Measurements from ENCODE around the gene CARHSP1. TPM values are rescaled to one million over a fixed set of nuclear protein-coding genes. Genes with fewer than 3 reads are reported as not detected.

Gene CARHSP1
- polyA plus RNA-seq, 1 of the 3 experiments (the other 2 are of a cell fraction) = 93.6 TPM

GRCh38 chr16:8900343-8900742 lies 31.5 kb upstream of the CARHSP1 start:
- no peak overlapping the region for H3K27ac ChIP-seq (ENCODE audit: low read depth in 2 of 2, low read length in 1 of 2)

DNA sequence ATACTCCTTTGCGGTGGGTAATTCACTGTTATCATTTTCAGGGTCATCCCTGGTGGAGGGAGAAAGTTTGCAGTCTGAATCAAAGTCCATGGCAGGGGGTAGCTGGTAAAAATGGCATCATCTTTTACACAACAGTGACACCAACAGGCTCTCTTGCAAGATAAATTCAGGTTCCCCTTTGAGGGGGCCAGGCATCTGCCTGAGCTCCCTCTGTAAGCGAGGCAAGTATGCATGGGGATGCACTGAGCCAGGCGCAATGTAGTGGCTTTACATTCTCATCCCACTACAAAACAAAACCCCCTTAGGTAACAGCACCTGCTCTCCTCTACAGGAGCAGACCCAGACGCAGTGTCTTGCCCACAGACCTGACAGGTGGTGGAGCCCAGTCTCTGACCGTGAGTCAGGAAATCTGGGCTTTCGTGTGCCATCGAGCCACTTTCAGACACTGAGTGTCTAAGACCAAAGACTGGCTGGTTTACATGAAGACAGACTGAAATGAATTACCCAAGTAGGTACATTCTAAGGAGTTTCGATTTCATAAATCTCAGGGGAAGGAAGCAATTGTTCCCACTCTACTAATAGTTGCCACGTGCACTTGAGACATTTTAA lies 31.0 kb upstream of the CARHSP1 start:
- WGBS (ENCODE audit: low lambda C conversion rate) = 97% methylated on average over 6 of the region's 9 CpGs
- no peaks in the 10 kb centered on the region for H3K9me2 ChIP-seq
- peaks cover 72 to 87% of the 10 kb centered on the region in 2 experiments for H3K36me3 ChIP-seq (replicated peaks in 1 of 2; ENCODE audit: control insufficient read depth in 1 of 2, insufficient read depth in 2 of 2, low read length in 1 of 2)
- H3K9ac ChIP-seq = no peak overlapping the region
- H3K4me2 ChIP-seq = no peak overlapping the region
- no peak overlapping the region for H3K4me3 ChIP-seq (ENCODE audit: low read depth in 2 of 2, low read length in 1 of 2)
- ChIA-PET CTCF (interaction anchor here (1.2 to 2.5 kb wide), 9 partner anchors 11 to 264 kb away, joined by 3 to 14 read pairs (median 4); no protein-coding TSS in a partner anchor), POLR2A (no interaction called here)
- no peaks in the 10 kb centered on the region for H4K20me1 ChIP-seq (ENCODE audit: insufficient read depth)
- TF ChIP-seq RXRA (IDR thresholded peaks at IDR 0.05; ENCODE audit: borderline replicate concordance, low read depth) (no peak), RAD21 (IDR thresholded peaks at IDR 0.05; ENCODE audit: low read length) (peak; percentile 1; the same call in 1 of the 2 replicates), FOSL2 (IDR thresholded peaks at IDR 0.05; ENCODE audit: borderline replicate concordance, low read depth) (no peak), GABPA (IDR thresholded peaks at IDR 0.05; ENCODE audit: low read depth) (no peak)
- H3K27me3 ChIP-seq (ENCODE audit: insufficient read depth) = no peaks in the 10 kb centered on the region
- H3K9me3 ChIP-seq = no peaks in the 10 kb centered on the region
- H3K79me2 ChIP-seq (ENCODE audit: insufficient read depth) = no peaks in the 10 kb centered on the region
- no peaks in the 10 kb centered on the region for H3K4me1 ChIP-seq (ENCODE audit: control insufficient read depth in 1 of 2, insufficient read depth in 2 of 2, low read depth in 1 of 2, low read length in 1 of 2)
- no peak overlapping the region for H2AFZ ChIP-seq (ENCODE audit: low read depth)
- no peak overlapping the region for H3K27ac ChIP-seq (ENCODE audit: low read depth in 2 of 2, low read length in 1 of 2)
- DNase-seq = no peak
- peaks cover 5% of the 10 kb centered on the region for H3F3A ChIP-seq (replicated peaks; ENCODE audit: insufficient read depth)

More at GRCh38 chr16:8900343-8900742, 31.5 kb upstream of the CARHSP1 start:
- CTCF ChIA-PET = interaction anchor here (1.1 to 2.5 kb wide), 11 partner anchors 12 to 265 kb away, joined by 3 to 10 read pairs (median 4); no protein-coding TSS in a partner anchor
- no peaks in the 10 kb centered on the region for H3K27me3 ChIP-seq (ENCODE audit: insufficient read depth)
- no peak overlapping the region for H3K4me3 ChIP-seq (ENCODE audit: low read depth in 2 of 2, low read length in 1 of 2)
- H3K9ac ChIP-seq = no peak overlapping the region
- peaks cover 71 to 87% of the 10 kb centered on the region in 2 experiments for H3K36me3 ChIP-seq (replicated peaks in 1 of 2; ENCODE audit: control insufficient read depth in 1 of 2, insufficient read depth in 2 of 2, low read length in 1 of 2)
- no peak for DNase-seq
- H3K4me1 ChIP-seq (ENCODE audit: control insufficient read depth in 1 of 2, insufficient read depth in 2 of 2, low read depth in 1 of 2, low read length in 1 of 2) = no peaks in the 10 kb centered on the region
- H2AFZ ChIP-seq (ENCODE audit: low read depth) = no peak overlapping the region
- WGBS (ENCODE audit: low lambda C conversion rate) = 89% methylated on average over 5 of the region's 5 CpGs
- no peaks in the 10 kb centered on the region for H3K9me2 ChIP-seq
- no peaks in the 10 kb centered on the region for H4K20me1 ChIP-seq (ENCODE audit: insufficient read depth)
- POLR2A ChIA-PET = no interaction called here
- H3K9me3 ChIP-seq = no peaks in the 10 kb centered on the region
- no peaks in the 10 kb centered on the region for H3K79me2 ChIP-seq (ENCODE audit: insufficient read depth)
- TF ChIP-seq NFIC (IDR thresholded peaks at IDR 0.05; ENCODE audit: borderline replicate concordance) = no peak
- TF ChIP-seq, protein P1, sequence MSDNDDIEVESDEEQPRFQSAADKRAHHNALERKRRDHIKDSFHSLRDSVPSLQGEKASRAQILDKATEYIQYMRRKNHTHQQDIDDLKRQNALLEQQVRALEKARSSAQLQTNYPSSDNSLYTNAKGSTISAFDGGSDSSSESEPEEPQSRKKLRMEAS (IDR thresholded peaks at IDR 0.05; ENCODE audit: low read depth) = no peak
- no peak for TF ChIP-seq EZH2phosphoT487 (IDR thresholded peaks at IDR 0.05; ENCODE audit: borderline replicate concordance, low read depth)
- no peak overlapping the region for H3K4me2 ChIP-seq
- peaks cover 5% of the 10 kb centered on the region for H3F3A ChIP-seq (replicated peaks; ENCODE audit: insufficient read depth)

DNA sequence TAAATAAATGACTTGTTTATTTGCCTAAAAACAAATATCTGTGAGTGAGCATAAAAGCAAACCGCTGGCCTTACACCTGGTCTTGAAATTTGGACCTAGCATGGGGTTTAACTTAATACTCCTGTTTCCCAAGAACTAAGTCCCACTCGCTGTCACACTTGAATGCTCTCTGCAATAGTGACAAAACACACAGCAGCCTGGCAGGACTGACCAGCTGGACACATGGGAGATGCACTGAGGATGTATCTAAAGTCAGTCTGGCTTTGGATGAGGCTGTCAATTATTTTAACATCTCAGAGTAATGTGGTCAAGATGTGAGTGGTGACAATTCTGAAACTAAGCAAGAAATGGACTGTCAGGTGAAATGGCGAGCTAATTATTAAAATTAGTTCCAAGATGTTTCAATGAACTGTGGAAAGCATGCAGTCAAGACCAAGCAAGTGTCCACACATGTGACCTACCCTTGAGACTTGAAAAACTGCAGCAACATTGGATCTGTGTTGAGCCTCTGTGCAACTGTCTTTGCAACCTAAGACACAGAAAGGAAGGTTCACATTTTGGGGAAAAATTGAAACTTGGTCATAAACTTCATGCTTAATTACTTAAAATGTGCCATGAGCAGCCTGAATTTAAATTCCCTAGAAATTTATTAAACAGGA lies 30.0 kb upstream of the CARHSP1 start:
- H3K27me3 ChIP-seq (ENCODE audit: insufficient read depth) = no peaks in the 10 kb centered on the region
- H3K27ac ChIP-seq (ENCODE audit: low read depth in 2 of 2, low read length in 1 of 2) = no peak overlapping the region
- no peak overlapping the region for H3K9ac ChIP-seq
- H3K9me3 ChIP-seq = no peaks in the 10 kb centered on the region
- no peaks in the 10 kb centered on the region for H4K20me1 ChIP-seq (ENCODE audit: insufficient read depth)
- no peak overlapping the region for H3K4me3 ChIP-seq (ENCODE audit: low read depth in 2 of 2, low read length in 1 of 2)
- no peaks in the 10 kb centered on the region for H3K79me2 ChIP-seq (ENCODE audit: insufficient read depth)
- no peak for DNase-seq
- no peak overlapping the region for H3K4me2 ChIP-seq
- no peak overlapping the region for H2AFZ ChIP-seq (ENCODE audit: low read depth)
- H3K36me3 ChIP-seq (replicated peaks in 1 of 2; ENCODE audit: control insufficient read depth in 1 of 2, insufficient read depth in 2 of 2, low read length in 1 of 2) = peaks cover 76 to 90% of the 10 kb centered on the region in 2 experiments
- CTCF ChIA-PET = interaction anchor here (1.0 to 2.5 kb wide), 6 partner anchors 18 to 236 kb away, joined by 3 to 14 read pairs (median 4); no protein-coding TSS in a partner anchor
- peaks cover 5% of the 10 kb centered on the region for H3F3A ChIP-seq (replicated peaks; ENCODE audit: insufficient read depth)
- 95% methylated on average over 3 of the region's 3 CpGs for WGBS (ENCODE audit: low lambda C conversion rate)
- H3K4me1 ChIP-seq (ENCODE audit: control insufficient read depth in 1 of 2, insufficient read depth in 2 of 2, low read depth in 1 of 2, low read length in 1 of 2) = peaks cover 0 to 4% of the 10 kb centered on the region in 2 experiments; a peak in 1 of 4 replicates
- POLR2A ChIA-PET = no interaction called here
- H3K9me2 ChIP-seq = no peaks in the 10 kb centered on the region
- TF ChIP-seq CHD2 (IDR thresholded peaks at IDR 0.05; ENCODE audit: low read length, partially characterized antibody) = no peak
- no peak for TF ChIP-seq MXI1 (IDR thresholded peaks at IDR 0.05; ENCODE audit: low read depth, low read length)
- no peak for TF ChIP-seq TAF1 (IDR thresholded peaks at IDR 0.05; ENCODE audit: borderline replicate concordance, low read depth, low read length)
- TF ChIP-seq, protein P1 (IDR thresholded peaks at IDR 0.05; ENCODE audit: low read depth) = no peak
- TF ChIP-seq PBX3 (IDR thresholded peaks at IDR 0.05) = no peak
- no peak for TF ChIP-seq GATA2 (CRISPR knock-in tag; IDR thresholded peaks at IDR 0.05)
- TF ChIP-seq SIN3A (IDR thresholded peaks at IDR 0.05; ENCODE audit: borderline replicate concordance, low read depth, low read length) = no peak
- no peak for TF ChIP-seq MEF2A (IDR thresholded peaks at IDR 0.05; ENCODE audit: borderline replicate concordance, low read depth)
- no peak for TF ChIP-seq TEAD4 (IDR thresholded peaks at IDR 0.05; ENCODE audit: borderline replicate concordance, insufficient read depth)
- TF ChIP-seq, protein P2, sequence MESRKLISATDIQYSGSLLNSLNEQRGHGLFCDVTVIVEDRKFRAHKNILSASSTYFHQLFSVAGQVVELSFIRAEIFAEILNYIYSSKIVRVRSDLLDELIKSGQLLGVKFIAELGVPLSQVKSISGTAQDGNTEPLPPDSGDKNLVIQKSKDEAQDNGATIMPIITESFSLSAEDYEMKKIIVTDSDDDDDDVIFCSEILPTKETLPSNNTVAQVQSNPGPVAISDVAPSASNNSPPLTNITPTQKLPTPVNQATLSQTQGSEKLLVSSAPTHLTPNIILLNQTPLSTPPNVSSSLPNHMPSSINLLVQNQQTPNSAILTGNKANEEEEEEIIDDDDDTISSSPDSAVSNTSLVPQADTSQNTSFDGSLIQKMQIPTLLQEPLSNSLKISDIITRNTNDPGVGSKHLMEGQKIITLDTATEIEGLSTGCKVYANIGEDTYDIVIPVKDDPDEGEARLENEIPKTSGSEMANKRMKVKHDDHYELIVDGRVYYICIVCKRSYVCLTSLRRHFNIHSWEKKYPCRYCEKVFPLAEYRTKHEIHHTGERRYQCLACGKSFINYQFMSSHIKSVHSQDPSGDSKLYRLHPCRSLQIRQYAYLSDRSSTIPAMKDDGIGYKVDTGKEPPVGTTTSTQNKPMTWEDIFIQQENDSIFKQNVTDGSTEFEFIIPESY (IDR thresholded peaks at IDR 0.05; ENCODE audit: borderline replicate concordance, low read depth) = no peak
- no peak for TF ChIP-seq FOSL2 (IDR thresholded peaks at IDR 0.05; ENCODE audit: borderline replicate concordance, low read depth)
- no peak for TF ChIP-seq YY1 (IDR thresholded peaks at IDR 0.05; ENCODE audit: low read depth)

All from SK-N-SH (cell line).